Neural cell (in vitro differentiated cells): ENCODE data around the gene MID1.

Experiments used
- CTCF ChIP-seq: fragments of 450-650 bp; IDR thresholded peaks from 2 replicates; pipeline ENCODE4 v1.5.1; 2014; ENCODE audit warnings: antibody characterized with exemption, mild to moderate bottlenecking, moderate library complexity; ENCODE audit not compliant: poor library complexity, severe bottlenecking
- EZH2 ChIP-seq: fragments of 200-600, 300-800 bp; shearing (Covaris generic), sonication (generic); IDR thresholded peaks from 2 replicates; pipeline ENCODE4 v1.6.1; 2014; ENCODE audit warnings: antibody characterized with exemption, low read length, borderline replicate concordance, mild to moderate bottlenecking; ENCODE audit not compliant: insufficient read depth, poor library complexity, severe bottlenecking

- TF ChIP-seq CTCF (no peak), EZH2 (no peak)
These were observed 8.5 kb upstream of the MID1 start for GRCh38 chrX:10628906-10629305.
